ENCODE results near the gene TSHZ2. TPM values are rescaled to one million over a fixed set of nuclear protein-coding genes. Genes with fewer than 3 reads are reported as not detected.

TSHZ2 gene
- total RNA-seq, 1 donor from 2014 or later: 1.2 TPM

DNA sequence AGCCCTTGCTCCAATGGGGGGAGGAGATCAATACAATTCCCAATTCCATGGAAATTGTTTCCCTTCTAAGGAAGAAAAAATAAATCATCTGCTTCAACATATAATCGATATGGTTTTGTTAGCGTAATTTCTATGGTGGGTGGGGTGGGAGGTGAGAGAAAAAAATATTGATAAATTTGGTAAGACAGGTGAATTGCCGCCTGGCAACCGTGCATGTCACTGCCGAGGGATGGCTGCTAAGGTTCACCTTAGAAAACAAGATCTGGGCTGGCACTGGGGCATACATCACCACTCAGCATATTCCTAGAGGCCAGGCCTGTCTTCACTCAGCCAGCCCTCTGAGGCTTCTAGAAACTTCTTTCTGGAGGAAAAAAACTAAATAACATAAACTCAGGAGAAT, 517.4 kb downstream of the TSHZ2 start:
- DNase-seq (ENCODE audit: low read depth): no peak
- no peaks in the 10 kb centered on the region for H3K79me2 ChIP-seq (ENCODE audit: insufficient read depth, low read length)
- no peaks in the 10 kb centered on the region for H3K9me3 Mint-ChIP-seq (ENCODE audit: unreplicated experiment)
- H3K27me3 Mint-ChIP-seq (ENCODE audit: low read depth, unreplicated experiment): no peaks in the 10 kb centered on the region
- no peaks in the 10 kb centered on the region for H3K27me3 ChIP-seq (ENCODE audit: insufficient read depth, low read length)
- no peak overlapping the region for H3K27ac ChIP-seq (ENCODE audit: low read depth, low read length)
- no peak overlapping the region for H3K27ac Mint-ChIP-seq (ENCODE audit: unreplicated experiment)
- H3K4me1 ChIP-seq (ENCODE audit: insufficient read depth, low read length): no peaks in the 10 kb centered on the region
- no peaks in the 10 kb centered on the region for H3K4me1 Mint-ChIP-seq (ENCODE audit: low read depth, unreplicated experiment)
- H3K4me3 ChIP-seq (ENCODE audit: insufficient read depth, low read depth, low read length): no peak overlapping the region
- H3K9ac ChIP-seq (ENCODE audit: low read length): no peak overlapping the region
- no peaks in the 10 kb centered on the region for H3K9me3 ChIP-seq (ENCODE audit: insufficient read depth, low read depth, low read length)
- no peak for FAIRE-seq
- H3K4me3 Mint-ChIP-seq (ENCODE audit: unreplicated experiment): no peak overlapping the region
- no peak overlapping the region for H3K4me2 ChIP-seq (ENCODE audit: low read length)
- no peaks in the 10 kb centered on the region for H4K20me1 ChIP-seq (ENCODE audit: insufficient read depth, low read length)
- H3K36me3 ChIP-seq (ENCODE audit: insufficient read depth, low read length): no peaks in the 10 kb centered on the region
- H3K36me3 Mint-ChIP-seq (ENCODE audit: low read depth, unreplicated experiment): no peaks in the 10 kb centered on the region
- no peak for TF ChIP-seq EZH2 (IDR thresholded peaks at IDR 0.05; ENCODE audit: insufficient read depth, low read length)
- TF ChIP-seq, protein P1, sequence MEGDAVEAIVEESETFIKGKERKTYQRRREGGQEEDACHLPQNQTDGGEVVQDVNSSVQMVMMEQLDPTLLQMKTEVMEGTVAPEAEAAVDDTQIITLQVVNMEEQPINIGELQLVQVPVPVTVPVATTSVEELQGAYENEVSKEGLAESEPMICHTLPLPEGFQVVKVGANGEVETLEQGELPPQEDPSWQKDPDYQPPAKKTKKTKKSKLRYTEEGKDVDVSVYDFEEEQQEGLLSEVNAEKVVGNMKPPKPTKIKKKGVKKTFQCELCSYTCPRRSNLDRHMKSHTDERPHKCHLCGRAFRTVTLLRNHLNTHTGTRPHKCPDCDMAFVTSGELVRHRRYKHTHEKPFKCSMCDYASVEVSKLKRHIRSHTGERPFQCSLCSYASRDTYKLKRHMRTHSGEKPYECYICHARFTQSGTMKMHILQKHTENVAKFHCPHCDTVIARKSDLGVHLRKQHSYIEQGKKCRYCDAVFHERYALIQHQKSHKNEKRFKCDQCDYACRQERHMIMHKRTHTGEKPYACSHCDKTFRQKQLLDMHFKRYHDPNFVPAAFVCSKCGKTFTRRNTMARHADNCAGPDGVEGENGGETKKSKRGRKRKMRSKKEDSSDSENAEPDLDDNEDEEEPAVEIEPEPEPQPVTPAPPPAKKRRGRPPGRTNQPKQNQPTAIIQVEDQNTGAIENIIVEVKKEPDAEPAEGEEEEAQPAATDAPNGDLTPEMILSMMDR (IDR thresholded peaks at IDR 0.05; ENCODE audit: insufficient read depth, low read depth, low read length): no peak
- no peak overlapping the region for H2AFZ ChIP-seq (ENCODE audit: low read depth, low read length)

DNA sequence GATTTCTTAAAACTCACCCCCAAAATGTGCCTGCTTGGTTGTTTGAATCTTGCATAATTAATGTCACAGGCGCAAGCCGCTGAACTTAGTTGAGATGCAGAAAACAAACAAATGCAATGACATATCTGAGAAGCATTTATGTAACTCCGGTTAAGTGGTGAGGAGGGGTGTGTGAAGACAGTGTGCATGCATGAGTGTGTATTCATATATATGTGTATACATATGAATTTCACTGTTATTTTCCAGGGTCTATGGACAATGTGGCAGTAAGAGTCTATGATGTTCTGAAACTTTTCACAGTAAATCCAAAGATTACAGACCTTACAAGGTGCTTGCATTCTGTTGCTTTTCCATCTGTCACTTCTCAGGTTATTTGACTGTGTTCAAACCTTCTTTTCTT, 518.5 kb downstream of the TSHZ2 start:
- H3K36me3 ChIP-seq (ENCODE audit: insufficient read depth, low read length): no peaks in the 10 kb centered on the region
- no peaks in the 10 kb centered on the region for H3K36me3 Mint-ChIP-seq (ENCODE audit: low read depth, unreplicated experiment)
- H3K4me3 ChIP-seq (ENCODE audit: insufficient read depth, low read depth, low read length): no peak overlapping the region
- no peaks in the 10 kb centered on the region for H3K9me3 Mint-ChIP-seq (ENCODE audit: unreplicated experiment)
- H3K27me3 Mint-ChIP-seq (ENCODE audit: low read depth, unreplicated experiment): no peaks in the 10 kb centered on the region
- H3K79me2 ChIP-seq (ENCODE audit: insufficient read depth, low read length): no peaks in the 10 kb centered on the region
- no peak overlapping the region for H3K9ac ChIP-seq (ENCODE audit: low read length)
- H3K4me1 Mint-ChIP-seq (ENCODE audit: low read depth, unreplicated experiment): peaks cover 4% of the 10 kb centered on the region
- no peak overlapping the region for H2AFZ ChIP-seq (ENCODE audit: low read depth, low read length)
- H3K4me2 ChIP-seq (ENCODE audit: low read length): no peak overlapping the region
- no peaks in the 10 kb centered on the region for H3K27me3 ChIP-seq (ENCODE audit: insufficient read depth, low read length)
- H4K20me1 ChIP-seq (ENCODE audit: insufficient read depth, low read length): no peaks in the 10 kb centered on the region
- H3K9me3 ChIP-seq (ENCODE audit: insufficient read depth, low read depth, low read length): no peaks in the 10 kb centered on the region
- peaks cover 3% of the 10 kb centered on the region for H3K4me1 ChIP-seq (ENCODE audit: insufficient read depth, low read length)
- TF ChIP-seq EZH2 (IDR thresholded peaks at IDR 0.05; ENCODE audit: insufficient read depth, low read length): no peak
- TF ChIP-seq, protein P1 (IDR thresholded peaks at IDR 0.05; ENCODE audit: insufficient read depth, low read depth, low read length): no peak
- no peak overlapping the region for H3K27ac Mint-ChIP-seq (ENCODE audit: unreplicated experiment)
- DNase-seq (ENCODE audit: low read depth) (no peak), FAIRE-seq (no peak)
- no peak overlapping the region for H3K4me3 Mint-ChIP-seq (ENCODE audit: unreplicated experiment)
- no peak overlapping the region for H3K27ac ChIP-seq (ENCODE audit: low read depth, low read length)

DNA sequence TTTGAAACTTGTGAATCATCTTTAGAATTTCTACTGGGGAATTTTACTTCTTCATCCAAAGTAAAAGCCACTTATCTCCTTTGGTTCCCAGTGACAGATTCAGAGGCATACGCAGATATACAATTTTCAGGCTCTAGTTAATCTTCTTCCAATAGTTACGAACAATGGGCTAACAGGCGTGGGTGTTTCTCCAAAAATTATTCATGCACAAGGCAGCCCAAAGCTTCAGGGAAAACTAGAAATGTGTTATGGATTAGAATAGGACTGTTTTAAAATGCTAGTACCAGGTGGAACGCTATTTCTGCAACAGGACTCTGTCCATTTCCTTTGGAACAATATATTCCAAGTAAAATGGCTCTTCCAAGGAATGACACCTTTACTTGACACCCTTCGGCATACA, 519.3 kb downstream of the TSHZ2 start:
- Histone ChIP-seq H3K27me3 (ENCODE audit: insufficient read depth, low read length) (no peaks in the 10 kb centered on the region), H3K4me3 (ENCODE audit: insufficient read depth, low read depth, low read length) (no peak overlapping the region), H3K79me2 (ENCODE audit: insufficient read depth, low read length) (no peaks in the 10 kb centered on the region), H3K36me3 (ENCODE audit: insufficient read depth, low read length) (no peaks in the 10 kb centered on the region), H3K27ac (ENCODE audit: low read depth, low read length) (no peak overlapping the region), H3K9ac (ENCODE audit: low read length) (no peak overlapping the region), H4K20me1 (ENCODE audit: insufficient read depth, low read length) (no peaks in the 10 kb centered on the region), H3K4me2 (ENCODE audit: low read length) (no peak overlapping the region), H2AFZ (ENCODE audit: low read depth, low read length) (no peak overlapping the region), H3K9me3 (ENCODE audit: insufficient read depth, low read depth, low read length) (no peaks in the 10 kb centered on the region), H3K4me1 (ENCODE audit: insufficient read depth, low read length) (peaks cover 4% of the 10 kb centered on the region)
- Mint-ChIP-seq H3K4me1 (ENCODE audit: low read depth, unreplicated experiment) (peaks cover 4% of the 10 kb centered on the region), H3K36me3 (ENCODE audit: low read depth, unreplicated experiment) (no peaks in the 10 kb centered on the region), H3K27ac (ENCODE audit: unreplicated experiment) (no peak overlapping the region), H3K9me3 (ENCODE audit: unreplicated experiment) (no peaks in the 10 kb centered on the region), H3K4me3 (ENCODE audit: unreplicated experiment) (no peak overlapping the region), H3K27me3 (ENCODE audit: low read depth, unreplicated experiment) (no peaks in the 10 kb centered on the region)
- TF ChIP-seq, protein P1 (IDR thresholded peaks at IDR 0.05; ENCODE audit: insufficient read depth, low read depth, low read length): no peak
- TF ChIP-seq EZH2 (IDR thresholded peaks at IDR 0.05; ENCODE audit: insufficient read depth, low read length): no peak
- FAIRE-seq (no peak), DNase-seq (ENCODE audit: low read depth) (no peak)

All from astrocyte (in vitro differentiated cells and primary cell).